HCT116 (cell line): ENCODE results near the gene NFIB. TPM values are rescaled to one million over a fixed set of nuclear protein-coding genes. Genes with fewer than 3 reads are reported as not detected.

Experiments used
- ATAC-seq: fragments of 200-7000 bp; cut with Tn5 transposase; 2 replicates; pipeline ENCODE4 v1.9.1; 2020; ENCODE audit warnings: mild to moderate bottlenecking, moderate library complexity
- BruUV-seq: library from RNA; stranded (reverse); fragments of 400-500 nt; replicated peaks from 2 replicates; lab custom pipeline; 2021; lab: Mats Ljungman, UMichigan
- CTCF ChIA-PET: fragments of 300-600 bp; sonication (Branson Sonifier 250); formaldehyde crosslinking; loops from one replicate; lab custom pipeline; 2021; ENCODE audit warnings: antibody characterized with exemption; lab: Charles Lee
- POLR2A ChIA-PET: fragments of 300-600, 350-600 bp; sonication (Branson Sonifier 250); formaldehyde crosslinking; loops from one replicate; lab custom pipeline; 2021; ENCODE audit warnings: antibody characterized with exemption; lab: Charles Lee
- RAD21 ChIA-PET, 2 experiments: fragments of 300-600 bp; sonication (Branson Sonifier 250); formaldehyde crosslinking; loops; one replicate each; lab custom pipeline; 2023; ENCODE audit warnings: low total read pairs in 2 of 2; ENCODE audit not compliant: uncharacterized antibody in 2 of 2, unreplicated experiment in 2 of 2, low non-redundant PET in 1 of 2; lab: Charles Lee
- DNase-seq: peaks from one replicate; pipeline ENCODE4 v3.0.0-alpha.2; 2010; ENCODE audit warnings: low read depth, low spot score
- H2AFZ ChIP-seq: fragments of 200-600 bp; shearing (Covaris generic), sonication (generic); 2 replicates; pipeline ENCODE4 v1.6.1; 2017; ENCODE audit warnings: low read depth, mixed run types, mixed read lengths, antibody characterized with exemption, low read length; ENCODE audit not compliant: poor library complexity, severe bottlenecking
- H3K27ac ChIP-seq: 2 replicates; pipeline ENCODE4 v1.5.1; 2012; ENCODE audit warnings: low read depth, low read length
- H3K27me3 ChIP-seq: fragments of 200-600 bp; sonication (generic); 2 replicates; pipeline ENCODE4 v1.6.1; 2016; ENCODE audit warnings: mixed run types, low read length, mixed read lengths; ENCODE audit not compliant: insufficient read depth
- H3K36me3 ChIP-seq, 2 experiments: fragments of 200-500 bp in 1 of 2; fragments of 200-600 bp in 1 of 2; sonication (Bioruptor generic) in 1 of 2; sonication (generic) in 1 of 2; 2 replicates each; pipeline versions ENCODE4 v1.5.1 to v1.6.1; 2014 to 2016; ENCODE audit warnings: low read length in 2 of 2, inconsistent platforms in 1 of 2, mixed read lengths in 1 of 2, mixed run types in 1 of 2; ENCODE audit not compliant: insufficient read depth in 2 of 2, control insufficient read depth in 1 of 2
- H3K4me1 ChIP-seq, 2 experiments: fragments of 200-600 bp in 1 of 2; sonication (generic) in 1 of 2; 2 replicates each; pipeline versions ENCODE4 v1.5.1 to v1.6.1; 2012 to 2017; ENCODE audit warnings: low read length in 2 of 2, inconsistent platforms in 1 of 2, mild to moderate bottlenecking in 1 of 2, mixed read lengths in 1 of 2, mixed run types in 1 of 2, moderate library complexity in 1 of 2; ENCODE audit not compliant: insufficient read depth in 2 of 2, control insufficient read depth in 1 of 2
- H3K4me2 ChIP-seq: fragments of 200-600 bp; sonication (generic); 2 replicates; pipeline ENCODE4 v1.6.1; 2017; ENCODE audit warnings: mixed run types, low read length, mixed read lengths
- H3K4me3 ChIP-seq, 2 experiments: fragments of 200-600 bp in 1 of 2; sonication (generic) in 1 of 2; replicated peaks in 1 of 2; 2 replicates each; pipeline ENCODE4 v1.5.1; 2011 to 2016; ENCODE audit warnings: low read length in 2 of 2, control low read depth in 1 of 2, low read depth in 1 of 2, mild to moderate bottlenecking in 1 of 2, mixed read lengths in 1 of 2, mixed run types in 1 of 2
- H3K79me2 ChIP-seq: fragments of 200-600 bp; sonication (generic); 2 replicates; pipeline ENCODE4 v1.6.1; 2017; ENCODE audit warnings: mild to moderate bottlenecking, mixed run types, low read length, moderate library complexity, mixed read lengths; ENCODE audit not compliant: insufficient read depth
- H3K9ac ChIP-seq: fragments of 200-600 bp; sonication (generic); 2 replicates; pipeline ENCODE4 v1.6.1; 2016; ENCODE audit warnings: low read length, mixed read lengths
- H3K9me2 ChIP-seq: fragments of 200-600 bp; sonication (generic), shearing (Covaris generic); 2 replicates; pipeline ENCODE4 v1.6.1; 2017; ENCODE audit warnings: mixed run types, mild to moderate bottlenecking, moderate library complexity; ENCODE audit not compliant: insufficient read depth
- H3K9me3 ChIP-seq, 2 experiments: fragments of 200-500 bp in 1 of 2; fragments of 200-600 bp in 1 of 2; sonication (Bioruptor generic) in 1 of 2; sonication (generic) in 1 of 2; 2 replicates each; pipeline ENCODE4 v1.6.1; 2014 to 2017; ENCODE audit warnings: low read length in 2 of 2, mixed read lengths in 2 of 2, inconsistent platforms in 1 of 2, low read depth in 1 of 2, mild to moderate bottlenecking in 1 of 2, mixed run types in 1 of 2, moderate library complexity in 1 of 2; ENCODE audit not compliant: control insufficient read depth in 1 of 2, insufficient read depth in 1 of 2
- H4K20me1 ChIP-seq: fragments of 200-600 bp; sonication (generic), shearing (Covaris generic); 2 replicates; pipeline ENCODE4 v1.6.1; 2017; ENCODE audit warnings: mixed run types, mild to moderate bottlenecking, moderate library complexity; ENCODE audit not compliant: insufficient read depth
- CBX3 ChIP-seq: IDR thresholded peaks from 2 replicates; pipeline ENCODE4 v1.6.1; 2012; ENCODE audit warnings: low read depth
- ELF1 ChIP-seq: IDR thresholded peaks from 2 replicates; pipeline ENCODE4 v1.6.1; 2012; ENCODE audit warnings: low read depth, borderline replicate concordance
- POLR2A ChIP-seq: IDR thresholded peaks from 2 replicates; pipeline ENCODE4 v1.7.0; 2011; ENCODE audit warnings: borderline replicate concordance; ENCODE audit not compliant: insufficient read depth, insufficient read length; ENCODE audit errors: extremely low read depth
- SRF ChIP-seq: IDR thresholded peaks from 2 replicates; pipeline ENCODE4 v1.6.1; 2012; ENCODE audit warnings: low read depth
- TCF7L2 ChIP-seq: IDR thresholded peaks from 2 replicates; pipeline ENCODE4 v1.7.0; 2011; ENCODE audit warnings: borderline replicate concordance, inconsistent platforms; ENCODE audit not compliant: insufficient read depth, insufficient read length; ENCODE audit errors: extremely low read depth
- YY1 ChIP-seq: IDR thresholded peaks from 2 replicates; pipeline ENCODE4 v1.6.1; 2011; ENCODE audit warnings: low read length, low read depth, moderate library complexity, mild to moderate bottlenecking; ENCODE audit not compliant: insufficient replicate concordance; ENCODE audit errors: extremely low read depth
- ZFX ChIP-seq: fragments of 450-650 bp; IDR thresholded peaks from 2 replicates; pipeline ENCODE4 v1.6.1; 2017
- intact Hi-C: fragments of 100-400 bp; cut with micrococcal nuclease; formaldehyde crosslinking; loops from 2 replicates; pipeline ENCODE4 v1.10.0; 2022
- total RNA-seq: library from RNA; stranded (reverse); gene quantifications from one replicate; pipeline ENCODE4 v1.2.1, GENCODE V29; 2021; ENCODE audit not compliant: unreplicated experiment
- TF ChIP-seq, protein P1 (sequence below), 3 experiments: fragments of 200-600 bp in 1 of 3; sonication (generic) in 1 of 3; IDR thresholded peaks in 2 of 3; conservative IDR thresholded peaks in 1 of 3; 2 replicates each; pipeline ENCODE4 v1.5.1; 2012 to 2017; ENCODE audit warnings: low read depth in 2 of 3, low read length in 2 of 3, antibody characterized with exemption in 1 of 3, borderline replicate concordance in 1 of 3, control low read depth in 1 of 3, mild to moderate bottlenecking in 1 of 3, mixed read lengths in 1 of 3, mixed run types in 1 of 3, moderate library complexity in 1 of 3; ENCODE audit not compliant: insufficient read depth in 1 of 3
- TF ChIP-seq, protein P2 (sequence below): IDR thresholded peaks from 2 replicates; pipeline ENCODE4 v1.6.1; 2012
- TF ChIP-seq, protein P3 (sequence below): IDR thresholded peaks from 2 replicates; pipeline ENCODE4 v1.6.1; 2012
- TF ChIP-seq, protein P4 (sequence below): IDR thresholded peaks from 2 replicates; pipeline ENCODE4 v1.6.1; 2012; ENCODE audit warnings: low read depth

NFIB gene
- total RNA-seq, 1 experiment from 2014 or later, result 6.6 TPM

DNA sequence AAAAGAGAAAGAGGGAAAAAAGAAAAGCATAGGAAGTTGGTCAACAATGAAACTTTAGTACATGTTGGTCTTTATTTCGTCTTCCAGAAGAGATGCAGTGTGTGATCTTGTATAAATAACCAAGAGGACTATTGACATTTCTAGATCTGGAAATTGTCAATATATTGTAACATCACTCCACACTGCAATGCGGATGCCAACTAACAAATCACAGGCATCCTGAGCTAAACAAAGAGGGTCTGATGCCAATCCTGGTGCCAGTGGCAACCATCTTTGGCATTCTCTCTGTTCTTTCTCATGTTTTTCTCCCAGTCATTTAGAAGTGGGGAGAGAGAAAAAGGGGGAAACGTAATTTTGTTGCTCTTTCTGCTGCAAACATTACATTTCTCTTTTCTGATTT is 9.7 kb downstream of the NFIB start:
- ChIA-PET CTCF (no interaction called here), POLR2A (no interaction called here), RAD21 (no interaction called here)
- Histone ChIP-seq H3K27ac (no peak overlapping the region), H3K9me2 (no peaks in the 10 kb centered on the region), H3K79me2 (no peaks in the 10 kb centered on the region), H3K4me3 (no peak overlapping the region), H3K4me1 (no peaks in the 10 kb centered on the region), H4K20me1 (no peaks in the 10 kb centered on the region), H3K4me2 (no peak overlapping the region), H3K9ac (no peak overlapping the region), H2AFZ (no peak overlapping the region), H3K27me3 (0 out of 2 replicates have a peak, but pooled peaks cover 7% of the 10 kb centered on the region), H3K9me3 (no peaks in the 10 kb centered on the region), H3K36me3 (no peaks in the 10 kb centered on the region)
- no TSS peak for BruUV-seq
- TF ChIP-seq, protein P1, sequence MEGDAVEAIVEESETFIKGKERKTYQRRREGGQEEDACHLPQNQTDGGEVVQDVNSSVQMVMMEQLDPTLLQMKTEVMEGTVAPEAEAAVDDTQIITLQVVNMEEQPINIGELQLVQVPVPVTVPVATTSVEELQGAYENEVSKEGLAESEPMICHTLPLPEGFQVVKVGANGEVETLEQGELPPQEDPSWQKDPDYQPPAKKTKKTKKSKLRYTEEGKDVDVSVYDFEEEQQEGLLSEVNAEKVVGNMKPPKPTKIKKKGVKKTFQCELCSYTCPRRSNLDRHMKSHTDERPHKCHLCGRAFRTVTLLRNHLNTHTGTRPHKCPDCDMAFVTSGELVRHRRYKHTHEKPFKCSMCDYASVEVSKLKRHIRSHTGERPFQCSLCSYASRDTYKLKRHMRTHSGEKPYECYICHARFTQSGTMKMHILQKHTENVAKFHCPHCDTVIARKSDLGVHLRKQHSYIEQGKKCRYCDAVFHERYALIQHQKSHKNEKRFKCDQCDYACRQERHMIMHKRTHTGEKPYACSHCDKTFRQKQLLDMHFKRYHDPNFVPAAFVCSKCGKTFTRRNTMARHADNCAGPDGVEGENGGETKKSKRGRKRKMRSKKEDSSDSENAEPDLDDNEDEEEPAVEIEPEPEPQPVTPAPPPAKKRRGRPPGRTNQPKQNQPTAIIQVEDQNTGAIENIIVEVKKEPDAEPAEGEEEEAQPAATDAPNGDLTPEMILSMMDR (IDR thresholded peaks at IDR 0.05 in 2 of 3, conservative IDR thresholded peaks at IDR 0.05 in 1 of 3; ENCODE audit: borderline replicate concordance in 1 of 3, insufficient read depth in 1 of 3, low read depth in 2 of 3, low read length in 2 of 3), result no peak
- TF ChIP-seq, protein P2, sequence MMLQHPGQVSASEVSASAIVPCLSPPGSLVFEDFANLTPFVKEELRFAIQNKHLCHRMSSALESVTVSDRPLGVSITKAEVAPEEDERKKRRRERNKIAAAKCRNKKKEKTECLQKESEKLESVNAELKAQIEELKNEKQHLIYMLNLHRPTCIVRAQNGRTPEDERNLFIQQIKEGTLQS, result no peak
- TF ChIP-seq, protein P3, sequence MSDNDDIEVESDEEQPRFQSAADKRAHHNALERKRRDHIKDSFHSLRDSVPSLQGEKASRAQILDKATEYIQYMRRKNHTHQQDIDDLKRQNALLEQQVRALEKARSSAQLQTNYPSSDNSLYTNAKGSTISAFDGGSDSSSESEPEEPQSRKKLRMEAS, result no peak
- TF ChIP-seq POLR2A, result no peak
- no peak for TF ChIP-seq TCF7L2
- TF ChIP-seq, protein P4, sequence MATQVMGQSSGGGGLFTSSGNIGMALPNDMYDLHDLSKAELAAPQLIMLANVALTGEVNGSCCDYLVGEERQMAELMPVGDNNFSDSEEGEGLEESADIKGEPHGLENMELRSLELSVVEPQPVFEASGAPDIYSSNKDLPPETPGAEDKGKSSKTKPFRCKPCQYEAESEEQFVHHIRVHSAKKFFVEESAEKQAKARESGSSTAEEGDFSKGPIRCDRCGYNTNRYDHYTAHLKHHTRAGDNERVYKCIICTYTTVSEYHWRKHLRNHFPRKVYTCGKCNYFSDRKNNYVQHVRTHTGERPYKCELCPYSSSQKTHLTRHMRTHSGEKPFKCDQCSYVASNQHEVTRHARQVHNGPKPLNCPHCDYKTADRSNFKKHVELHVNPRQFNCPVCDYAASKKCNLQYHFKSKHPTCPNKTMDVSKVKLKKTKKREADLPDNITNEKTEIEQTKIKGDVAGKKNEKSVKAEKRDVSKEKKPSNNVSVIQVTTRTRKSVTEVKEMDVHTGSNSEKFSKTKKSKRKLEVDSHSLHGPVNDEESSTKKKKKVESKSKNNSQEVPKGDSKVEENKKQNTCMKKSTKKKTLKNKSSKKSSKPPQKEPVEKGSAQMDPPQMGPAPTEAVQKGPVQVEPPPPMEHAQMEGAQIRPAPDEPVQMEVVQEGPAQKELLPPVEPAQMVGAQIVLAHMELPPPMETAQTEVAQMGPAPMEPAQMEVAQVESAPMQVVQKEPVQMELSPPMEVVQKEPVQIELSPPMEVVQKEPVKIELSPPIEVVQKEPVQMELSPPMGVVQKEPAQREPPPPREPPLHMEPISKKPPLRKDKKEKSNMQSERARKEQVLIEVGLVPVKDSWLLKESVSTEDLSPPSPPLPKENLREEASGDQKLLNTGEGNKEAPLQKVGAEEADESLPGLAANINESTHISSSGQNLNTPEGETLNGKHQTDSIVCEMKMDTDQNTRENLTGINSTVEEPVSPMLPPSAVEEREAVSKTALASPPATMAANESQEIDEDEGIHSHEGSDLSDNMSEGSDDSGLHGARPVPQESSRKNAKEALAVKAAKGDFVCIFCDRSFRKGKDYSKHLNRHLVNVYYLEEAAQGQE, result no peak
- TF ChIP-seq ELF1, result no peak
- TF ChIP-seq YY1, result no peak
- no peak for TF ChIP-seq SRF
- no peak for TF ChIP-seq CBX3
- TF ChIP-seq ZFX, result no peak
- intact Hi-C loops, result no loop called here
- ATAC-seq, result no peak
- no peak for DNase-seq
